SK-N-SH (cell line): ENCODE data around the gene PITPNM3. TPM values are rescaled to one million over a fixed set of nuclear protein-coding genes. Genes with fewer than 3 reads are reported as not detected.

Experiments used
- CTCF ChIA-PET: fragments of 300-600, 350-600 bp; formaldehyde crosslinking; extraction: SDS; loops from one replicate; lab custom pipeline; 2021; lab: Yijun Ruan, JAX
- POLR2A ChIA-PET: fragments of 350-600 bp; sonication (Branson Sonifier 250); formaldehyde crosslinking; extraction: SDS; loops from one replicate; lab custom pipeline; 2020; ENCODE audit warnings: antibody characterized with exemption, inconsistent platforms; lab: Yijun Ruan, JAX
- DNase-seq: peaks from one replicate; pipeline ENCODE4 v3.0.0; 2012
- H2AFZ ChIP-seq: fragments of 200-600 bp; sonication (generic); 2 replicates; pipeline ENCODE4 v1.8.1; 2016; ENCODE audit warnings: antibody characterized with exemption, mild to moderate bottlenecking, low read depth
- H3F3A ChIP-seq: fragments of 200-600 bp; sonication (generic); replicated peaks from 2 replicates; pipeline ENCODE3; 2016; ENCODE audit warnings: antibody characterized with exemption, mild to moderate bottlenecking; ENCODE audit not compliant: insufficient read depth
- H3K27ac ChIP-seq, 2 experiments: fragments of 200-500 bp in 1 of 2; fragments of 200-600 bp in 1 of 2; sonication (Bioruptor generic) in 1 of 2; sonication (generic), shearing (Covaris generic) in 1 of 2; 2 replicates each; pipeline versions ENCODE4 v1.5.1 to v1.6.1; 2014 to 2016; ENCODE audit warnings: low read depth in 2 of 2, inconsistent platforms in 1 of 2, low read length in 1 of 2, mild to moderate bottlenecking in 1 of 2, mixed read lengths in 1 of 2
- H3K27me3 ChIP-seq: fragments of 200-600 bp; sonication (generic), shearing (Covaris generic); 2 replicates; pipeline ENCODE4 v1.6.1; 2016; ENCODE audit warnings: mixed run types; ENCODE audit not compliant: insufficient read depth
- H3K36me3 ChIP-seq, 2 experiments: fragments of 200-500 bp in 1 of 2; fragments of 200-600 bp in 1 of 2; sonication (Bioruptor generic) in 1 of 2; sonication (generic) in 1 of 2; replicated peaks in 1 of 2; 2 replicates each; pipeline versions ENCODE3 to v1.5.1; 2014 to 2016; ENCODE audit warnings: low read length in 1 of 2, mild to moderate bottlenecking in 1 of 2; ENCODE audit not compliant: insufficient read depth in 2 of 2, control insufficient read depth in 1 of 2
- H3K4me1 ChIP-seq, 2 experiments: fragments of 200-500 bp in 1 of 2; fragments of 200-600 bp in 1 of 2; sonication (Bioruptor generic) in 1 of 2; sonication (generic), shearing (Covaris generic) in 1 of 2; 2 replicates each; pipeline versions ENCODE4 v1.5.1 to v1.6.1; 2014 to 2016; ENCODE audit warnings: low read depth in 1 of 2, low read length in 1 of 2, mixed run types in 1 of 2; ENCODE audit not compliant: insufficient read depth in 2 of 2, control insufficient read depth in 1 of 2
- H3K4me2 ChIP-seq: fragments of 200-600 bp; sonication (generic), shearing (Covaris generic); 2 replicates; pipeline ENCODE4 v1.6.1; 2017; ENCODE audit warnings: mixed run types
- H3K4me3 ChIP-seq, 2 experiments: fragments of 200-500 bp in 1 of 2; fragments of 200-600 bp in 1 of 2; sonication (Bioruptor generic) in 1 of 2; sonication (generic), shearing (Covaris generic) in 1 of 2; 2 replicates each; pipeline versions ENCODE4 v1.5.1 to v1.8.1; 2014 to 2016; ENCODE audit warnings: low read depth in 2 of 2, inconsistent platforms in 1 of 2, low read length in 1 of 2, mild to moderate bottlenecking in 1 of 2, mixed read lengths in 1 of 2, moderate library complexity in 1 of 2
- H3K79me2 ChIP-seq: fragments of 200-600 bp; sonication (generic); 2 replicates; pipeline ENCODE4 v1.8.1; 2017; ENCODE audit warnings: mild to moderate bottlenecking; ENCODE audit not compliant: insufficient read depth
- H3K9ac ChIP-seq: fragments of 200-600 bp; sonication (generic); 2 replicates; pipeline ENCODE4 v1.6.1; 2017; ENCODE audit warnings: mixed run types
- H3K9me2 ChIP-seq: fragments of 200-600 bp; sonication (generic); 2 replicates; pipeline ENCODE4 v1.6.1; 2017; ENCODE audit warnings: mixed run types
- H3K9me3 ChIP-seq: fragments of 200-600 bp; sonication (generic); 2 replicates; pipeline ENCODE4 v1.6.1; 2017; ENCODE audit warnings: mixed run types, mild to moderate bottlenecking, moderate library complexity
- H4K20me1 ChIP-seq: fragments of 200-600 bp; sonication (generic); 2 replicates; pipeline ENCODE4 v1.6.1; 2017; ENCODE audit warnings: mild to moderate bottlenecking, mixed run types; ENCODE audit not compliant: insufficient read depth
- CHD2 ChIP-seq: fragments of 150-350 bp; IDR thresholded peaks from 2 replicates; pipeline ENCODE4 v1.6.1; 2018; ENCODE audit warnings: low read length; ENCODE audit not compliant: partially characterized antibody
- EZH2phosphoT487 ChIP-seq: fragments of 200-600 bp; sonication (generic); IDR thresholded peaks from 2 replicates; pipeline ENCODE4 v1.6.1; 2017; ENCODE audit warnings: low read depth, mixed run types, mild to moderate bottlenecking, antibody characterized with exemption, moderate library complexity, borderline replicate concordance
- FOSL2 ChIP-seq: IDR thresholded peaks from 2 replicates; pipeline ENCODE4 v1.4.0; 2012; ENCODE audit warnings: low read depth, mild to moderate bottlenecking, moderate library complexity, borderline replicate concordance
- FOXJ3 ChIP-seq: sonication (generic); formaldehyde crosslinking; IDR thresholded peaks from 2 replicates; pipeline ENCODE4 v1.5.1; 2020; ENCODE audit warnings: mild to moderate bottlenecking, missing genetic modification reagents
- FOXM1 ChIP-seq: IDR thresholded peaks from 2 replicates; pipeline ENCODE4 v1.4.0; 2012; ENCODE audit warnings: low read depth, mild to moderate bottlenecking
- GABPA ChIP-seq: IDR thresholded peaks from 2 replicates; pipeline ENCODE4 v1.4.0; 2012; ENCODE audit warnings: low read depth, mild to moderate bottlenecking
- IRF3 ChIP-seq: fragments of 150-350 bp; IDR thresholded peaks from 2 replicates; pipeline ENCODE4 v1.6.1; 2016; ENCODE audit warnings: mild to moderate bottlenecking, low read depth, low read length
- MAX ChIP-seq: IDR thresholded peaks from 2 replicates; pipeline ENCODE4 v1.4.0; 2012; ENCODE audit warnings: low read depth
- MXI1 ChIP-seq: IDR thresholded peaks from 2 replicates; pipeline ENCODE4 v1.6.1; 2012; ENCODE audit warnings: mild to moderate bottlenecking, low read depth, low read length, improper control_type of control experiment
- NFIC ChIP-seq: IDR thresholded peaks from 2 replicates; pipeline ENCODE4 v1.4.0; 2012; ENCODE audit warnings: borderline replicate concordance
- NRF1 ChIP-seq: IDR thresholded peaks from 2 replicates; pipeline ENCODE4 v1.6.1; 2012; ENCODE audit warnings: low read depth, mild to moderate bottlenecking, low read length
- PBX3 ChIP-seq: IDR thresholded peaks from 2 replicates; pipeline ENCODE4; 2012
- TCF12 ChIP-seq: IDR thresholded peaks from 2 replicates; pipeline ENCODE4 v1.4.0; 2012
- TEAD4 ChIP-seq: IDR thresholded peaks from 2 replicates; pipeline ENCODE4 v1.4.0; 2012; ENCODE audit warnings: mild to moderate bottlenecking, borderline replicate concordance; ENCODE audit not compliant: insufficient read depth
- USF2 ChIP-seq: fragments of 150-350 bp; IDR thresholded peaks from 2 replicates; pipeline ENCODE4 v1.6.1; 2017; ENCODE audit warnings: antibody characterized with exemption, low read length, low read depth, borderline replicate concordance
- YY1 ChIP-seq: IDR thresholded peaks from 2 replicates; pipeline ENCODE4 v1.4.0; 2012; ENCODE audit warnings: low read depth, mild to moderate bottlenecking
- WGBS: methylation state at CpG from one replicate; pipeline ENCODE4 v1.1.6; 2017; ENCODE audit warnings: low lambda C conversion rate; 5-methylcytosine and 5-hydroxymethylcytosine counted together
- polyA plus RNA-seq, 3 experiments: library from polyadenylated mRNA; depleted of rRNA; stranded (reverse); fragments of >200 nt; gene quantifications; 2 replicates each; pipeline ENCODE4 v1.2.3, GENCODE V29; 2012

PITPNM3 gene
- polyA plus RNA-seq, 1 of the 3 experiments (the other 2 are of a cell fraction): 0.82 TPM

- TF ChIP-seq USF2: no peak
- no peak for TF ChIP-seq GABPA
- no peak for TF ChIP-seq FOXM1
- no peak for TF ChIP-seq NFIC
- no peak for TF ChIP-seq MAX
Measured at GRCh38 chr17:6557040-6557438, 684 bp upstream of the PITPNM3 start (continued).

GRCh38 chr17:6555331-6556120 lies 829 bp downstream of the PITPNM3 start:
- H3K4me1 ChIP-seq: peaks cover 0 to 9% of the 10 kb centered on the region in 2 experiments; a peak in 1 of 4 replicates
- H3K9ac ChIP-seq: no peak overlapping the region
- no peaks in the 10 kb centered on the region for H3K27me3 ChIP-seq
- ChIA-PET CTCF (interaction anchor here (0.9 to 1.6 kb wide), 2 partner anchors 82 to 355 kb away, joined by 4 to 8 read pairs; no protein-coding TSS in a partner anchor), POLR2A (no interaction called here)
- no peaks in the 10 kb centered on the region for H3K9me3 ChIP-seq
- H3K4me3 ChIP-seq: peak overlapping the region; percentile 40 to 59
- H4K20me1 ChIP-seq: no peaks in the 10 kb centered on the region
- peak overlapping the region; percentile 98 for H3K4me2 ChIP-seq
- H3K27ac ChIP-seq: no peak overlapping the region
- peak; percentile 60 for DNase-seq
- WGBS: 0% methylated on average over 3 of the region's 56 CpGs
- no peaks in the 10 kb centered on the region for H3K9me2 ChIP-seq
- H3K79me2 ChIP-seq: no peaks in the 10 kb centered on the region
- H2AFZ ChIP-seq: peak overlapping the region; percentile 81; the same call in 1 of the 2 replicates
- TF ChIP-seq TCF12: peak; percentile 34; the same call in 1 of the 2 replicates
- no peak for TF ChIP-seq PBX3
- TF ChIP-seq MXI1: no peak
- no peak for TF ChIP-seq USF2
- no peak for TF ChIP-seq YY1
- H3K36me3 ChIP-seq: no peaks in the 10 kb centered on the region
- H3F3A ChIP-seq: peaks cover 6% of the 10 kb centered on the region

- Histone ChIP-seq H3K4me1 (peaks cover 0 to 9% of the 10 kb centered on the region in 2 experiments; a peak in 1 of 4 replicates), H3K27me3 (no peaks in the 10 kb centered on the region), H3K9me2 (no peaks in the 10 kb centered on the region), H3K9ac (no peak overlapping the region), H3K36me3 (no peaks in the 10 kb centered on the region), H3K79me2 (no peaks in the 10 kb centered on the region), H3K4me3 (no peak overlapping the region; a peak in 1 of 4 replicates), H3K9me3 (no peaks in the 10 kb centered on the region), H3K4me2 (peak overlapping the region; percentile 98), H4K20me1 (no peaks in the 10 kb centered on the region), H3F3A (peaks cover 6% of the 10 kb centered on the region), H2AFZ (no peak overlapping the region), H3K27ac (no peak overlapping the region)
- ChIA-PET CTCF (interaction anchor here (0.9 to 1.6 kb wide), 2 partner anchors 82 to 356 kb away, joined by 4 to 8 read pairs; no protein-coding TSS in a partner anchor), POLR2A (no interaction called here)
- TF ChIP-seq EZH2phosphoT487: no peak
- no peak for TF ChIP-seq USF2
- no peak for TF ChIP-seq IRF3
- no peak for TF ChIP-seq FOXJ3
- TF ChIP-seq TEAD4: no peak
- TF ChIP-seq NFIC: no peak
- TF ChIP-seq CHD2: no peak
- TF ChIP-seq MAX: no peak
- TF ChIP-seq NRF1: no peak
- no peak for TF ChIP-seq FOSL2
- 47% methylated on average over 9 of the region's 12 CpGs for WGBS
- DNase-seq: peak; percentile 32
Measured at GRCh38 chr17:6554871-6555330, 1.5 kb downstream of the PITPNM3 start.
